Superior temporal gyrus (tissue), 1 donor: ENCODE results near the gene SYT5.

Source experiments
- DNase-seq: peaks from one replicate; pipeline ENCODE4 v3.0.0-alpha.2; 2016; ENCODE audit errors: extremely low spot score

The SYT5 gene

GRCh38 chr19:55147545-55148251 is 32.4 kb downstream of the SYT5 start:
- DNase-seq = no peak

- no peak for DNase-seq
Measured at GRCh38 chr19:55146705-55147273, 33.3 kb downstream of the SYT5 start.

- DNase-seq = no peak
Measured at GRCh38 chr19:55146078-55146704, 33.9 kb downstream of the SYT5 start.

GRCh38 chr19:55145232-55145631 is 34.9 kb downstream of the SYT5 start:
- DNase-seq = no peak

GRCh38 chr19:55141696-55142095 is 38.4 kb downstream of the SYT5 start:
- no peak for DNase-seq

GRCh38 chr19:55137915-55138314 is 42.2 kb downstream of the SYT5 start:
- DNase-seq = no peak

GRCh38 chr19:55136399-55137102 is 43.5 kb downstream of the SYT5 start:
- DNase-seq = no peak

- DNase-seq = no peak
Measured at GRCh38 chr19:55134736-55135135, 45.4 kb downstream of the SYT5 start.

GRCh38 chr19:55133639-55134444 is 46.2 kb downstream of the SYT5 start:
- no peak for DNase-seq

GRCh38 chr19:55132453-55133129 is 47.5 kb downstream of the SYT5 start:
- no peak for DNase-seq

- DNase-seq = no peak
Measured at GRCh38 chr19:55131421-55131820, 48.7 kb downstream of the SYT5 start.
